Measurements from ENCODE around the gene USP21.

USP21 gene

GRCh38 chr1:161177936-161178244 is 18.6 kb downstream of the USP21 start:
- Histone ChIP-seq H3K9ac (ENCODE audit: insufficient read length) (peak overlapping the region; percentile 93), H3K27ac (peak overlapping the region; percentile 51), H3K36me3 (ENCODE audit: insufficient read depth, low read length) (peaks cover 20% of the 10 kb centered on the region), H3K9me3 (ENCODE audit: low read depth, low read length) (no peaks in the 10 kb centered on the region), H3K4me3 (peak overlapping the region; percentile 99)
- no peak for TF ChIP-seq EZH2 (IDR thresholded peaks at IDR 0.05)
- no peak for TF ChIP-seq POLR2AphosphoS5 (IDR thresholded peaks at IDR 0.05; ENCODE audit: borderline replicate concordance, low read depth, low read length)
- no peak for TF ChIP-seq FOXP2 (optimal IDR thresholded peaks at IDR 0.05; ENCODE audit: control extremely low read depth, extremely low read length, insufficient read depth)
- DNase-seq (ENCODE audit: low read depth, low spot score), result no peak

- DNase-seq (ENCODE audit: low read depth, low spot score), result no peak
- no peak overlapping the region for H3K4me3 ChIP-seq
- H3K9me3 ChIP-seq (ENCODE audit: low read depth, low read length), result no peaks in the 10 kb centered on the region
- H3K9ac ChIP-seq (ENCODE audit: insufficient read length), result no peak overlapping the region
- TF ChIP-seq FOXP2 (optimal IDR thresholded peaks at IDR 0.05; ENCODE audit: control extremely low read depth, extremely low read length, insufficient read depth) (no peak), EZH2 (IDR thresholded peaks at IDR 0.05) (no peak), POLR2AphosphoS5 (IDR thresholded peaks at IDR 0.05; ENCODE audit: borderline replicate concordance, low read depth, low read length) (no peak)
- H3K27ac ChIP-seq, result 0 out of 2 replicates have a peak overlapping the region, but pooled peaks have one; percentile 11
- H3K36me3 ChIP-seq (ENCODE audit: insufficient read depth, low read length), result peaks cover 7% of the 10 kb centered on the region; the same call in 1 of the 2 replicates
These were observed 20.4 kb downstream of the USP21 start for GRCh38 chr1:161179698-161180097.

GRCh38 chr1:161180639-161181038 is 21.3 kb downstream of the USP21 start:
- no peak for TF ChIP-seq FOXP2 (optimal IDR thresholded peaks at IDR 0.05; ENCODE audit: control extremely low read depth, extremely low read length, insufficient read depth)
- TF ChIP-seq EZH2 (IDR thresholded peaks at IDR 0.05), result no peak
- no peak for TF ChIP-seq POLR2AphosphoS5 (IDR thresholded peaks at IDR 0.05; ENCODE audit: borderline replicate concordance, low read depth, low read length)
- no peak for DNase-seq (ENCODE audit: low read depth, low spot score)
- Histone ChIP-seq H3K27ac (no peak overlapping the region), H3K9ac (ENCODE audit: insufficient read length) (no peak overlapping the region), H3K4me3 (no peak overlapping the region), H3K36me3 (ENCODE audit: insufficient read depth, low read length) (no peaks in the 10 kb centered on the region; the same call in 1 of the 2 replicates), H3K9me3 (ENCODE audit: low read depth, low read length) (no peaks in the 10 kb centered on the region)

GRCh38 chr1:161182214-161182613 is 22.9 kb downstream of the USP21 start:
- H3K27ac ChIP-seq, result no peak overlapping the region
- H3K9ac ChIP-seq (ENCODE audit: insufficient read length), result no peak overlapping the region
- no peak for DNase-seq (ENCODE audit: low read depth, low spot score)
- no peaks in the 10 kb centered on the region for H3K9me3 ChIP-seq (ENCODE audit: low read depth, low read length)
- no peak overlapping the region for H3K4me3 ChIP-seq
- H3K36me3 ChIP-seq (ENCODE audit: insufficient read depth, low read length), result no peaks in the 10 kb centered on the region
- no peak for TF ChIP-seq EZH2 (IDR thresholded peaks at IDR 0.05)
- no peak for TF ChIP-seq POLR2AphosphoS5 (IDR thresholded peaks at IDR 0.05; ENCODE audit: borderline replicate concordance, low read depth, low read length)
- no peak for TF ChIP-seq FOXP2 (optimal IDR thresholded peaks at IDR 0.05; ENCODE audit: control extremely low read depth, extremely low read length, insufficient read depth)

- peak overlapping the region; percentile 67 for H3K4me3 ChIP-seq
- no peaks in the 10 kb centered on the region for H3K36me3 ChIP-seq (ENCODE audit: insufficient read depth, low read length)
- H3K9ac ChIP-seq (ENCODE audit: insufficient read length), result no peak overlapping the region
- DNase-seq (ENCODE audit: low read depth, low spot score), result no peak
- H3K27ac ChIP-seq, result peak overlapping the region; percentile 88
- TF ChIP-seq POLR2AphosphoS5 (IDR thresholded peaks at IDR 0.05; ENCODE audit: borderline replicate concordance, low read depth, low read length), result no peak
- no peaks in the 10 kb centered on the region for H3K9me3 ChIP-seq (ENCODE audit: low read depth, low read length)
These were observed 26.0 kb downstream of the USP21 start for GRCh38 chr1:161185282-161185682.

- peak overlapping the region; percentile 46 for H3K9ac ChIP-seq (ENCODE audit: insufficient read length)
- DNase-seq (ENCODE audit: low read depth, low spot score), result no peak
- peak overlapping the region; percentile 67 for H3K4me3 ChIP-seq
- TF ChIP-seq EZH2 (IDR thresholded peaks at IDR 0.05) (no peak), POLR2AphosphoS5 (IDR thresholded peaks at IDR 0.05; ENCODE audit: borderline replicate concordance, low read depth, low read length) (no peak; the same call in 1 of the 2 replicates), FOXP2 (optimal IDR thresholded peaks at IDR 0.05; ENCODE audit: control extremely low read depth, extremely low read length, insufficient read depth) (no peak)
- H3K9me3 ChIP-seq (ENCODE audit: low read depth, low read length), result no peaks in the 10 kb centered on the region
- peaks cover 3% of the 10 kb centered on the region; the same call in 1 of the 2 replicates for H3K36me3 ChIP-seq (ENCODE audit: insufficient read depth, low read length)
- H3K27ac ChIP-seq, result peak overlapping the region; percentile 88
These were observed 26.5 kb downstream of the USP21 start for GRCh38 chr1:161185732-161186311.

GRCh38 chr1:161187311-161187710 is 28.0 kb downstream of the USP21 start:
- H3K9ac ChIP-seq (ENCODE audit: insufficient read length), result no peak overlapping the region
- H3K27ac ChIP-seq, result no peak overlapping the region
- TF ChIP-seq POLR2AphosphoS5 (IDR thresholded peaks at IDR 0.05; ENCODE audit: borderline replicate concordance, low read depth, low read length), result no peak
- no peak for TF ChIP-seq FOXP2 (optimal IDR thresholded peaks at IDR 0.05; ENCODE audit: control extremely low read depth, extremely low read length, insufficient read depth)
- no peak for TF ChIP-seq EZH2 (IDR thresholded peaks at IDR 0.05)
- peaks cover 18% of the 10 kb centered on the region for H3K36me3 ChIP-seq (ENCODE audit: insufficient read depth, low read length)
- no peak overlapping the region for H3K4me3 ChIP-seq
- no peak for DNase-seq (ENCODE audit: low read depth, low spot score)
- H3K9me3 ChIP-seq (ENCODE audit: low read depth, low read length), result no peaks in the 10 kb centered on the region

- H3K4me3 ChIP-seq, result no peak overlapping the region
- peaks cover 28% of the 10 kb centered on the region for H3K36me3 ChIP-seq (ENCODE audit: insufficient read depth, low read length)
- no peaks in the 10 kb centered on the region for H3K9me3 ChIP-seq (ENCODE audit: low read depth, low read length)
- DNase-seq (ENCODE audit: low read depth, low spot score), result no peak
- TF ChIP-seq POLR2AphosphoS5 (IDR thresholded peaks at IDR 0.05; ENCODE audit: borderline replicate concordance, low read depth, low read length), result no peak
- TF ChIP-seq FOXP2 (optimal IDR thresholded peaks at IDR 0.05; ENCODE audit: control extremely low read depth, extremely low read length, insufficient read depth), result no peak
- no peak for TF ChIP-seq EZH2 (IDR thresholded peaks at IDR 0.05)
- no peak overlapping the region for H3K27ac ChIP-seq
- no peak overlapping the region for H3K9ac ChIP-seq (ENCODE audit: insufficient read length)
These were observed 29.1 kb downstream of the USP21 start for GRCh38 chr1:161188381-161188780.

GRCh38 chr1:161189036-161189435 is 29.7 kb downstream of the USP21 start:
- Histone ChIP-seq H3K36me3 (ENCODE audit: insufficient read depth, low read length) (peaks cover 35% of the 10 kb centered on the region), H3K9ac (ENCODE audit: insufficient read length) (no peak overlapping the region), H3K9me3 (ENCODE audit: low read depth, low read length) (no peaks in the 10 kb centered on the region), H3K27ac (no peak overlapping the region), H3K4me3 (no peak overlapping the region)
- DNase-seq (ENCODE audit: low read depth, low spot score), result no peak
- TF ChIP-seq FOXP2 (optimal IDR thresholded peaks at IDR 0.05; ENCODE audit: control extremely low read depth, extremely low read length, insufficient read depth) (no peak), POLR2AphosphoS5 (IDR thresholded peaks at IDR 0.05; ENCODE audit: borderline replicate concordance, low read depth, low read length) (no peak), EZH2 (IDR thresholded peaks at IDR 0.05) (no peak)
